Endothelial cell of umbilical vein (primary cell): ENCODE measurements around the gene ANGPT4. TPM values are rescaled to one million over a fixed set of nuclear protein-coding genes. Genes with fewer than 3 reads are reported as not detected.

Experiments used
- BruUV-seq: library from RNA; stranded (reverse); fragments of 400-500 nt; replicated peaks from 2 replicates; lab custom pipeline; 2021; lab: Mats Ljungman, UMichigan
- CTCF ChIA-PET: fragments of 300-600, 350-600 bp; sonication (Branson Sonifier 250); formaldehyde crosslinking; loops from one replicate; lab custom pipeline; 2021; ENCODE audit warnings: antibody characterized with exemption, inconsistent platforms; lab: Charles Lee
- POLR2A ChIA-PET: fragments of 300-600, 350-600 bp; sonication (Branson Sonifier 250); formaldehyde crosslinking; loops from one replicate; lab custom pipeline; 2021; ENCODE audit warnings: antibody characterized with exemption, inconsistent platforms; lab: Charles Lee
- DNase-seq: peaks from one replicate; pipeline ENCODE4 v3.0.0-alpha.2; 2011; ENCODE audit warnings: low read depth, low spot score
- FAIRE-seq: peaks from 2 replicates; lab custom pipeline; 2011; peaks lifted over from hg19 to GRCh38; lab: Jason Lieb, UNC
- H2AFZ ChIP-seq: 2 replicates; pipeline ENCODE4 v1.6.0; 2012; ENCODE audit warnings: low read depth, low read length, control low read depth, inconsistent platforms
- H3K27ac ChIP-seq: 2 replicates; pipeline ENCODE4 v1.5.1; 2011; ENCODE audit warnings: low read depth, mild to moderate bottlenecking, control low read depth, low read length, moderate library complexity; ENCODE audit not compliant: insufficient read depth
- H3K27me3 ChIP-seq, 2 experiments: 2 replicates each; pipeline versions ENCODE4 v1.6.0 to v1.6.1; 2011; ENCODE audit warnings: low read length in 2 of 2, mixed read lengths in 1 of 2; ENCODE audit not compliant: control insufficient read depth in 2 of 2, insufficient read depth in 2 of 2
- H3K36me3 ChIP-seq, 2 experiments: 2 replicates in 1 of 2; 3 replicates in 1 of 2; pipeline ENCODE4 v1.5.1; 2011; ENCODE audit warnings: low read length in 2 of 2, mild to moderate bottlenecking in 1 of 2, moderate library complexity in 1 of 2; ENCODE audit not compliant: control insufficient read depth in 2 of 2, insufficient read depth in 2 of 2; ENCODE audit errors: extremely low read depth in 1 of 2
- H3K4me1 ChIP-seq: 3 replicates; pipeline ENCODE4 v1.5.1; 2011; ENCODE audit warnings: mild to moderate bottlenecking, low read length; ENCODE audit not compliant: control insufficient read depth, insufficient read depth; ENCODE audit errors: extremely low read depth
- H3K4me2 ChIP-seq: 2 replicates; pipeline ENCODE4 v1.6.1; 2011; ENCODE audit warnings: low read length, control low read depth, mixed read lengths; ENCODE audit not compliant: insufficient read depth
- H3K4me3 ChIP-seq, 3 experiments: fragments of 200-600 bp in 1 of 3; sonication (generic), shearing (Covaris generic) in 1 of 3; replicated peaks in 1 of 3; 2 replicates each; pipeline ENCODE4 v1.5.1; 2011 to 2016; ENCODE audit warnings: control low read depth in 3 of 3, low read length in 3 of 3, mild to moderate bottlenecking in 2 of 3, inconsistent platforms in 1 of 3, low read depth in 1 of 3, moderate library complexity in 1 of 3; ENCODE audit not compliant: insufficient read depth in 1 of 3
- H3K79me2 ChIP-seq: 2 replicates; pipeline ENCODE4 v1.6.0; 2012; ENCODE audit warnings: low read length, inconsistent platforms; ENCODE audit not compliant: control insufficient read depth, insufficient read depth
- H3K9ac ChIP-seq: replicated peaks from 2 replicates; pipeline ENCODE3; 2011; ENCODE audit warnings: low read length, control low read depth; ENCODE audit not compliant: insufficient read depth; ENCODE audit errors: extremely low read depth
- H3K9me1 ChIP-seq: replicated peaks from 3 replicates; pipeline ENCODE4 v1.6.0; 2011; ENCODE audit warnings: mild to moderate bottlenecking, low read length; ENCODE audit not compliant: control insufficient read depth, insufficient read depth; ENCODE audit errors: extremely low read depth
- H3K9me3 ChIP-seq: replicated peaks from 2 replicates; pipeline ENCODE4 v1.5.1; 2012; ENCODE audit warnings: low read length, inconsistent platforms; ENCODE audit not compliant: control insufficient read depth, insufficient read depth
- H4K20me1 ChIP-seq: replicated peaks from 2 replicates; pipeline ENCODE3; 2011; ENCODE audit warnings: mild to moderate bottlenecking, low read length; ENCODE audit not compliant: control insufficient read depth, insufficient read depth; ENCODE audit errors: extremely low read depth
- CTCF ChIP-seq, 2 donors: IDR thresholded peaks; 1 replicate in 1 of 2; 2 replicates in 1 of 2; pipeline ENCODE4 v1.5.1; 2011; ENCODE audit warnings: low read length in 2 of 2, mild to moderate bottlenecking in 2 of 2, moderate library complexity in 2 of 2, control low read depth in 1 of 2, inconsistent platforms in 1 of 2, low read depth in 1 of 2; ENCODE audit not compliant: insufficient read depth in 1 of 2; ENCODE audit errors: extremely low read depth in 1 of 2
- EZH2 ChIP-seq: IDR thresholded peaks from 2 replicates; pipeline ENCODE4 v1.6.1; 2012; ENCODE audit warnings: borderline replicate concordance, low read depth, mild to moderate bottlenecking, moderate library complexity, low read length, inconsistent platforms; ENCODE audit not compliant: severe bottlenecking
- FOS ChIP-seq: IDR thresholded peaks from 2 replicates; pipeline ENCODE4 v1.6.1; 2011; ENCODE audit warnings: mild to moderate bottlenecking, low read length, moderate library complexity, borderline replicate concordance; ENCODE audit not compliant: insufficient read depth
- GATA2 ChIP-seq: IDR thresholded peaks from 2 replicates; pipeline ENCODE4 v1.7.0; 2011; ENCODE audit warnings: low read depth, mild to moderate bottlenecking, moderate library complexity, mixed read lengths, low read length; ENCODE audit not compliant: insufficient read length, insufficient read depth
- JUN ChIP-seq: IDR thresholded peaks from 2 replicates; pipeline ENCODE4 v1.6.1; 2011; ENCODE audit warnings: borderline replicate concordance, low read depth; ENCODE audit not compliant: insufficient read length, insufficient read depth
- MYC ChIP-seq: IDR thresholded peaks from one replicate; pipeline ENCODE4 v1.6.1; 2011; ENCODE audit warnings: mild to moderate bottlenecking, low read depth, low read length
- POLR2A ChIP-seq: IDR thresholded peaks from 2 replicates; pipeline ENCODE4 v1.6.1; 2012; ENCODE audit warnings: low read depth, mild to moderate bottlenecking, control low read depth, low read length
- POLR2AphosphoS5 ChIP-seq: IDR thresholded peaks from 2 replicates; pipeline ENCODE4 v1.6.1; 2012; ENCODE audit warnings: low read depth, mild to moderate bottlenecking, control low read depth, low read length, moderate library complexity; ENCODE audit not compliant: insufficient read depth
- dilution Hi-C: fragments of 300-500 bp; cut with MboI; formaldehyde crosslinking; loops from one replicate; pipeline ENCODE4 v1.15.0; 2019; ENCODE audit warnings: low sequenced_read_pairs; ENCODE audit not compliant: extremely low pct_ligation_motif_present
- intact Hi-C: fragments of 100-400 bp; cut with micrococcal nuclease; formaldehyde crosslinking; loops from one replicate; pipeline ENCODE4 v1.10.0; 2022
- polyA plus RNA-seq, 4 experiments: library from polyadenylated mRNA; depleted of rRNA in 3 of 4; stranded (reverse) in 3 of 4; unstranded in 1 of 4; fragments of >200 nt; gene quantifications; 2 replicates each; pipeline versions ENCODE4 v1.2.1 to v1.2.3, GENCODE V29; 2011 to 2012; ENCODE audit warnings: missing spikeins in 1 of 4
- total RNA-seq: library from RNA; stranded (reverse); gene quantifications from 2 replicates; pipeline ENCODE4 v1.2.3, GENCODE V29; 2021
- TF ChIP-seq, protein P1 (sequence below): IDR thresholded peaks from 2 replicates; pipeline ENCODE4 v1.6.1; 2011; ENCODE audit not compliant: insufficient read depth, insufficient read length

The ANGPT4 gene
- total and polyA plus RNA-seq, 2 donors (not counting 3 experiments of a cell fraction or from before 2014, with no cell fraction given) = not detected

DNA sequence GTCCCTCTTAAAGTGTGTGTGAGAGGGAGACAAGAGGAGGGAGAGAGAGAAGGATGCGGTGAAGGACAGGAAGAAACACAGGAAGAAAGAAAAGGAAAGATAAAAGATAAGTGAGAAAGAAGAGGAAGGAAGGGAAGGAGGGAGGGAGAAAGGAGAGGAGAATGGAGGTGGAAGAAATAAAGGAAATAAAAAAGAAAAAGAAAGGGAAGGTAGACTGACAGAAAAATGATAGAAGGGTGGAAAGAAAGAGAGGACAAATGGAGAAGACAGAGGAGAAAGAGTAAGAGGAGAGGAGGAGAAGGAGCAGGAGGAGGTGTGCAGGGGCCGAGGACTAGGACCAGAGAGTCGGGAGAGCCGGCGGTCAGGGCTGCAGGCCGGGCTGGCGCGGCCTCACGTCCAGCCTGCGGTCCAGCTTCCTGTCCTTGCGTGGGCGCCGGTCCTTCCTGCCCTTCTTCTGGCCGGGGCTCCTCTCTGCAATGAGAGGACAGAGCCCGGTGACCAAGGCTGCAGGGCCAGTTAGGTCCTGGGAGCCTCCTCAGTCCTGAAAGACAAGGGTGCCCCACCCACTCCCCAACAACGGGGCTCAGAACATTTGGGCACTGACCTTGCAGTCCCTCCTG, 44.0 kb upstream of the ANGPT4 start:
- Histone ChIP-seq H3K27me3 (no peaks in the 10 kb centered on the region), H3K9ac (no peak overlapping the region), H2AFZ (no peak overlapping the region), H3K27ac (no peak overlapping the region), H3K79me2 (no peaks in the 10 kb centered on the region), H3K4me3 (no peak overlapping the region), H4K20me1 (no peaks in the 10 kb centered on the region), H3K4me1 (no peaks in the 10 kb centered on the region), H3K36me3 (no peaks in the 10 kb centered on the region), H3K9me1 (no peaks in the 10 kb centered on the region), H3K9me3 (no peaks in the 10 kb centered on the region), H3K4me2 (no peak overlapping the region)
- DNase-seq = no peak
- dilution Hi-C loops (no loop called here), intact Hi-C loops (loop anchor here (10.0 kb wide), 2 partner anchors 225 to 255 kb away; partner anchors contain the start of gene TMEM74B)
- TF ChIP-seq FOS (no peak), CTCF (IDR thresholded peaks at IDR 0.05; ENCODE audit: extremely low read depth in 1 of 2, insufficient read depth in 1 of 2, low read depth in 1 of 2, low read length in 2 of 2) (no peak), JUN (no peak), POLR2AphosphoS5 (no peak), EZH2 (no peak), MYC (no peak), POLR2A (no peak), GATA2 (no peak)
- TF ChIP-seq, protein P1, sequence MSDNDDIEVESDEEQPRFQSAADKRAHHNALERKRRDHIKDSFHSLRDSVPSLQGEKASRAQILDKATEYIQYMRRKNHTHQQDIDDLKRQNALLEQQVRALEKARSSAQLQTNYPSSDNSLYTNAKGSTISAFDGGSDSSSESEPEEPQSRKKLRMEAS = no peak
- POLR2A ChIA-PET = no interaction called here
- CTCF ChIA-PET = interaction anchor here (1.2 to 6.9 kb wide), 3 partner anchors 11 to 149 kb away, joined by 3 to 441 read pairs (median 4); no protein-coding TSS in a partner anchor
- no TSS peak for BruUV-seq
- FAIRE-seq = no peak
